ENCODE data around the gene UHMK1.

UHMK1 gene

DNA sequence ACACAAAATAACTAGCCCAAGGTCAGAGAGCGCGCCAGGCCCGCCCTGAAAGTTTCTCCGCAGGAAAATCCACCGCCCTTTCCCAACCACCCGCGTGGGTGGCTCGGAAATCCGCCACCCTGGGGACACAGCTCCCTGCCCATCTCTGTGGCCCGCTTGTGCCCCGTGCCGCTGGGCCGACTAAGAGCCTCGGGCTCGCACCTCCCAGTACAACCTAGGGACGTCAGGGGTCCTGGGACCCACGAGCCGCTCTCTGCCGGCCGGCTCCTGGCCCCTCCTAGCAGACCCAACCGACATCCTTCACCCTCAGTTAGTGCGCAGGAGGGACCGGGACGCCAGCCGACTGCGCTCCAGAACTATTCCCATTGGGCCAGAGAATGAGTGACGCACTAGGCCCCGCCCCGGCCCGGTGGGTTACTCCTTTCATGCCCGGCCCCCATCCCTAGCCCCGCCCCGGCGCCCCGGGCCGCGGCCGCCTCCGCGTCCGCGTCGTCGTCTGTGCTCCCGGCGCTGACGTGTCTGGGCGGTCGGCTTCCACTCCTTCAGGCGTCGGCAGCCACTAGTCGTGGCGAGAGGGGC lies 63.5 kb downstream of the UHMK1 start:
- Histone ChIP-seq H3K79me2 (ENCODE audit: insufficient read depth, low read length) (peaks cover 19% of the 10 kb centered on the region), H3K36me3 (ENCODE audit: low read length) (no peaks in the 10 kb centered on the region), H3K27ac (ENCODE audit: low read depth, low read length) (no peak overlapping the region)

DNA sequence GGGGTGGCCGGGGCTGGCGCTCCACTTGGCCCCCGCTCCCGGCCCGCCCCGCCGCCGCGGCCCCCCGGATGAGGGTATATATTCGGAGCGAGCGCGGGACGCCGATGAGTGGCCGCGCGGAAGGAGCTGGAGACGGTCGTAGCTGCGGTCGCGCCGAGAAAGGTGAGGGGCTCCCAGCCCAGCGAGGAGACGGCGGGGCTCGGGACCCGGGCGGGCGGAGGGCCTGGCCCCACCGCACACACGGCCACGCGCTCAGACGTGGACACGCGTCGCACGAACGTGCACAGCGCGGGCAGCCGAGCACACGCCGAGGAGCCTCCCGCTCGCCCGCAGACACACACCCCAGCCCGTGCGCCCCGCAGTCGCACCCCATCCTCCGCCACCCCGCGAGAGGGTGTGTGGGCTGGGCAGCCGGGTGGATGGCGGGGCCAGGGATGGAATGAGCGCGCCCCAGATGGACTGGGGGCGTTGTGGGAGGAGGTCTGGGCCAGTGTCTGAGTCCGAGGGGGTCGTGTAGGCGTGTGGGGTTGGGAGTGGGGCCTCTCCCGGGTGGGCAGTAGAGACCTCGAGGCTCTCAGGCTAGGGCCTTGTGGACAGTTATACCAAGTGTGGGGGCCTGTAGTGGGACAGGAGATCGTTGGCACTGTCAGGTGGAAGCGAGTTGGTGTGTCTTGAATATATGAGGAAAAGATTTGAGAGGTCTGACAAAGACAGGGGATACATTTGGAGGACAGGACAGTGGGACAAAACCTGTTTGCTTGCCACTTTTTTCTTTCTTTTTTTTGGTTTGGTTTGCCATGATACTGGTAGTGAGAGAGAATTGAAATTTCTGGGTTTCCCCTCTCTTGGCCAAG lies 64.2 kb downstream of the UHMK1 start, which contains the start of gene UAP1:
UAP1 (plus strand) TSS at position 107 of the 854 bp plus-strand sequence. CDS start 4,347 bp downstream, outside the sequence.
- H3K27ac ChIP-seq (ENCODE audit: low read depth, low read length): no peak within 1 kb of the TSS
- H3K4me2 ChIP-seq (ENCODE audit: low read depth, low read length, poor library complexity, severe bottlenecking): peak within 1 kb of the TSS; percentile 75
- no peaks in the 10 kb centered on the region for H3K9me3 ChIP-seq (ENCODE audit: insufficient read depth, low read length)
- H3K9me2 ChIP-seq (replicated peaks; ENCODE audit: insufficient read depth, low read length): no peaks in the 10 kb centered on the region
- H3F3A ChIP-seq (ENCODE audit: insufficient read depth): no peaks in the 10 kb centered on the region
- H2AFZ ChIP-seq (ENCODE audit: low read depth, low read length, severe bottlenecking): peak within 1 kb of the TSS; percentile 99
- no peaks in the 10 kb centered on the region for H3K36me3 ChIP-seq (ENCODE audit: low read length)
- H3K79me2 ChIP-seq (ENCODE audit: insufficient read depth, low read length): peaks cover 19% of the 10 kb centered on the region
- TF ChIP-seq, protein P1, sequence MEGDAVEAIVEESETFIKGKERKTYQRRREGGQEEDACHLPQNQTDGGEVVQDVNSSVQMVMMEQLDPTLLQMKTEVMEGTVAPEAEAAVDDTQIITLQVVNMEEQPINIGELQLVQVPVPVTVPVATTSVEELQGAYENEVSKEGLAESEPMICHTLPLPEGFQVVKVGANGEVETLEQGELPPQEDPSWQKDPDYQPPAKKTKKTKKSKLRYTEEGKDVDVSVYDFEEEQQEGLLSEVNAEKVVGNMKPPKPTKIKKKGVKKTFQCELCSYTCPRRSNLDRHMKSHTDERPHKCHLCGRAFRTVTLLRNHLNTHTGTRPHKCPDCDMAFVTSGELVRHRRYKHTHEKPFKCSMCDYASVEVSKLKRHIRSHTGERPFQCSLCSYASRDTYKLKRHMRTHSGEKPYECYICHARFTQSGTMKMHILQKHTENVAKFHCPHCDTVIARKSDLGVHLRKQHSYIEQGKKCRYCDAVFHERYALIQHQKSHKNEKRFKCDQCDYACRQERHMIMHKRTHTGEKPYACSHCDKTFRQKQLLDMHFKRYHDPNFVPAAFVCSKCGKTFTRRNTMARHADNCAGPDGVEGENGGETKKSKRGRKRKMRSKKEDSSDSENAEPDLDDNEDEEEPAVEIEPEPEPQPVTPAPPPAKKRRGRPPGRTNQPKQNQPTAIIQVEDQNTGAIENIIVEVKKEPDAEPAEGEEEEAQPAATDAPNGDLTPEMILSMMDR (IDR thresholded peaks at IDR 0.05; ENCODE audit: insufficient read depth, low read length, poor library complexity, severe bottlenecking): no peak
- TF ChIP-seq EZH2phosphoT487 (conservative IDR thresholded peaks at IDR 0.05; ENCODE audit: low read length): no peak
- no peaks in the 10 kb centered on the region for H4K20me1 ChIP-seq (ENCODE audit: low read depth, low read length)
- H3K27me3 ChIP-seq (ENCODE audit: low read length): no peaks in the 10 kb centered on the region
- H3K9ac ChIP-seq (ENCODE audit: low read length): peak within 1 kb of the TSS; percentile 84
- H3K4me3 ChIP-seq (ENCODE audit: insufficient read depth, low read length, poor library complexity, severe bottlenecking): peak within 1 kb of the TSS; percentile 92

More for the DNA sequence above, 63.5 kb downstream of the UHMK1 start:
- peak overlapping the region; percentile 99 for H2AFZ ChIP-seq (ENCODE audit: low read depth, low read length, severe bottlenecking)
- TF ChIP-seq, protein P1 (IDR thresholded peaks at IDR 0.05; ENCODE audit: insufficient read depth, low read length, poor library complexity, severe bottlenecking): no peak
- TF ChIP-seq EZH2phosphoT487 (conservative IDR thresholded peaks at IDR 0.05; ENCODE audit: low read length): no peak
- H3K9me3 ChIP-seq (ENCODE audit: insufficient read depth, low read length): no peaks in the 10 kb centered on the region
- no peaks in the 10 kb centered on the region for H3F3A ChIP-seq (ENCODE audit: insufficient read depth)
- peak overlapping the region; percentile 92 for H3K4me3 ChIP-seq (ENCODE audit: insufficient read depth, low read length, poor library complexity, severe bottlenecking)
- peak overlapping the region; percentile 84 for H3K9ac ChIP-seq (ENCODE audit: low read length)
- H3K4me2 ChIP-seq (ENCODE audit: low read depth, low read length, poor library complexity, severe bottlenecking): peak overlapping the region; percentile 75
- H3K9me2 ChIP-seq (replicated peaks; ENCODE audit: insufficient read depth, low read length): no peaks in the 10 kb centered on the region
- no peaks in the 10 kb centered on the region for H4K20me1 ChIP-seq (ENCODE audit: low read depth, low read length)
- no peaks in the 10 kb centered on the region for H3K27me3 ChIP-seq (ENCODE audit: low read length)

DNA sequence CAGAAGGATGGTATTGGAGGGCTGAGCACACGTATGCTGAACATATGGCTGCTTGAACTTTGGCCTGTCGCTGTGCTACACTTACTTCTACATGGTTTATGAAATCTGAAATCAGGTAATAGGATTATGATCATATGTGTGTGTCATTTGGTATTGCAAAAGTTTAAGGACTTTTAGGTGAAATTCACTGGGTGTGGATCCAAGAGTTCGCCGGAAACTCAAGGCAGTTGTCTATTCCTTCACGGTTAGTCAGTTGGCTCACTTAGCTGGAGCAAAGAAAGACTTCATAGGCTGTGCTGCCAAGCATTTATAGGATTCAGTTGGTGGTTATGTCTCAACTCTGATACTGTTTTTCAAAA lies 64.8 kb downstream of the UHMK1 start:
- H3K9ac ChIP-seq (ENCODE audit: low read length): peak overlapping the region; percentile 84
- peaks cover 19% of the 10 kb centered on the region for H3K79me2 ChIP-seq (ENCODE audit: insufficient read depth, low read length)
- H3K9me3 ChIP-seq (ENCODE audit: insufficient read depth, low read length): no peaks in the 10 kb centered on the region

More for the DNA sequence above, 64.8 kb downstream of the UHMK1 start:
- no peaks in the 10 kb centered on the region for H3K9me2 ChIP-seq (replicated peaks; ENCODE audit: insufficient read depth, low read length)
- no peaks in the 10 kb centered on the region for H4K20me1 ChIP-seq (ENCODE audit: low read depth, low read length)
- peak overlapping the region; percentile 62 for H3K4me2 ChIP-seq (ENCODE audit: low read depth, low read length, poor library complexity, severe bottlenecking)
- H3K4me3 ChIP-seq (ENCODE audit: insufficient read depth, low read length, poor library complexity, severe bottlenecking): peak overlapping the region; percentile 92
- TF ChIP-seq, protein P1 (IDR thresholded peaks at IDR 0.05; ENCODE audit: insufficient read depth, low read length, poor library complexity, severe bottlenecking): no peak
- TF ChIP-seq EZH2phosphoT487 (conservative IDR thresholded peaks at IDR 0.05; ENCODE audit: low read length): no peak
- no peaks in the 10 kb centered on the region for H3K27me3 ChIP-seq (ENCODE audit: low read length)
- H3K27ac ChIP-seq (ENCODE audit: low read depth, low read length): no peak overlapping the region
- H3K36me3 ChIP-seq (ENCODE audit: low read length): no peaks in the 10 kb centered on the region
- H2AFZ ChIP-seq (ENCODE audit: low read depth, low read length, severe bottlenecking): no peak overlapping the region
- H3F3A ChIP-seq (ENCODE audit: insufficient read depth): no peaks in the 10 kb centered on the region

All from SU-DHL-6 (cell line).